ENCODE measurements around the gene ATRNL1. TPM values are rescaled to one million over a fixed set of nuclear protein-coding genes. Genes with fewer than 3 reads are reported as not detected.

Gene ATRNL1
- total RNA-seq, 1 donor from 2014 or later: 16.4 TPM

GRCh38 chr10:115774721-115775120 is 681.6 kb downstream of the ATRNL1 start:
- H3K27ac ChIP-seq: no peak overlapping the region
- H2AFZ ChIP-seq (replicated peaks): no peak overlapping the region
- Mint-ChIP-seq H3K9me3 (no peaks in the 10 kb centered on the region), H3K4me3 (no peak overlapping the region), H3K36me3 (no peaks in the 10 kb centered on the region), H3K27me3 (ENCODE audit: insufficient read depth, low read depth) (no peaks in the 10 kb centered on the region), H3K4me1 (no peaks in the 10 kb centered on the region), H3K27ac (no peak overlapping the region)
- TF ChIP-seq CTCF (IDR thresholded peaks at IDR 0.05): no peak
- TF ChIP-seq EZH2 (IDR thresholded peaks at IDR 0.05): no peak
- TF ChIP-seq EZH2phosphoT487 (IDR thresholded peaks at IDR 0.05): no peak
- no peaks in the 10 kb centered on the region for H3K27me3 ChIP-seq
- no peaks in the 10 kb centered on the region for H3F3A ChIP-seq (ENCODE audit: low read depth)
- no peak for DNase-seq (ENCODE audit: low spot score)
- no peaks in the 10 kb centered on the region for H4K20me1 ChIP-seq (ENCODE audit: low read depth)
- H3K9me3 ChIP-seq (ENCODE audit: low read depth): no peaks in the 10 kb centered on the region
- no peaks in the 10 kb centered on the region for H3K79me2 ChIP-seq (ENCODE audit: low read depth)
- no peak overlapping the region for H3K9ac ChIP-seq
- no peak overlapping the region for H3K4me3 ChIP-seq
- no peaks in the 10 kb centered on the region for H3K4me1 ChIP-seq
- H3K36me3 ChIP-seq: no peaks in the 10 kb centered on the region
- no peak overlapping the region for H3K4me2 ChIP-seq

- H3K9me3 Mint-ChIP-seq: no peaks in the 10 kb centered on the region
- no peaks in the 10 kb centered on the region for H3K36me3 Mint-ChIP-seq
- TF ChIP-seq EZH2phosphoT487 (IDR thresholded peaks at IDR 0.05) (no peak), CTCF (IDR thresholded peaks at IDR 0.05) (no peak), EZH2 (IDR thresholded peaks at IDR 0.05) (no peak)
Measured at GRCh38 chr10:115777646-115778045, 684.5 kb downstream of the ATRNL1 start.

GRCh38 chr10:115790220-115790619 is 697.1 kb downstream of the ATRNL1 start:
- Histone ChIP-seq H3F3A (ENCODE audit: low read depth) (peaks cover 11% of the 10 kb centered on the region), H3K27ac (peak overlapping the region; percentile 26), H3K79me2 (ENCODE audit: low read depth) (no peaks in the 10 kb centered on the region), H3K36me3 (no peaks in the 10 kb centered on the region), H3K9ac (no peak overlapping the region), H3K9me3 (ENCODE audit: low read depth) (peaks cover 4% of the 10 kb centered on the region), H3K4me2 (peak overlapping the region; percentile 54), H3K4me1 (peaks cover 25% of the 10 kb centered on the region), H3K4me3 (no peak overlapping the region), H4K20me1 (ENCODE audit: low read depth) (no peaks in the 10 kb centered on the region), H3K27me3 (no peaks in the 10 kb centered on the region), H2AFZ (replicated peaks) (no peak overlapping the region)
- no peak for TF ChIP-seq CTCF (IDR thresholded peaks at IDR 0.05)
- no peak for TF ChIP-seq EZH2 (IDR thresholded peaks at IDR 0.05)
- TF ChIP-seq EZH2phosphoT487 (IDR thresholded peaks at IDR 0.05): no peak
- Mint-ChIP-seq H3K27ac (peak overlapping the region; percentile 81), H3K4me3 (no peak overlapping the region), H3K4me1 (peaks cover 29% of the 10 kb centered on the region), H3K9me3 (peaks cover 4% of the 10 kb centered on the region), H3K36me3 (peaks cover 2% of the 10 kb centered on the region), H3K27me3 (ENCODE audit: insufficient read depth, low read depth) (no peaks in the 10 kb centered on the region)
- peak; percentile 17 for DNase-seq (ENCODE audit: low spot score)

More at GRCh38 chr10:115777646-115778045, 684.5 kb downstream of the ATRNL1 start:
- no peaks in the 10 kb centered on the region for H3K9me3 ChIP-seq (ENCODE audit: low read depth)
- no peak overlapping the region for H3K4me3 ChIP-seq
- H3K79me2 ChIP-seq (ENCODE audit: low read depth): no peaks in the 10 kb centered on the region
- no peak overlapping the region for H3K4me2 ChIP-seq
- H3K9ac ChIP-seq: no peak overlapping the region
- H4K20me1 ChIP-seq (ENCODE audit: low read depth): no peaks in the 10 kb centered on the region
- no peaks in the 10 kb centered on the region for H3K27me3 Mint-ChIP-seq (ENCODE audit: insufficient read depth, low read depth)
- H3K4me3 Mint-ChIP-seq: no peak overlapping the region
- H3K27me3 ChIP-seq: no peaks in the 10 kb centered on the region
- DNase-seq (ENCODE audit: low spot score): no peak
- H3K27ac ChIP-seq: no peak overlapping the region
- H3K36me3 ChIP-seq: no peaks in the 10 kb centered on the region
- no peaks in the 10 kb centered on the region for H3F3A ChIP-seq (ENCODE audit: low read depth)
- no peak overlapping the region for H3K27ac Mint-ChIP-seq
- H3K4me1 ChIP-seq: no peaks in the 10 kb centered on the region
- H3K4me1 Mint-ChIP-seq: no peaks in the 10 kb centered on the region
- no peak overlapping the region for H2AFZ ChIP-seq (replicated peaks)
